ENCODE measurements around the gene TBX15.

TBX15 gene

GRCh38 chr1:118981436-118981835 lies 6.7 kb downstream of the TBX15 start:
- no peak for DNase-seq (ENCODE audit: extremely low read depth, low read depth)
- no peak overlapping the region for H3K4me3 ChIP-seq (replicated peaks; ENCODE audit: low read depth, low read length)
- TF ChIP-seq, protein P1, sequence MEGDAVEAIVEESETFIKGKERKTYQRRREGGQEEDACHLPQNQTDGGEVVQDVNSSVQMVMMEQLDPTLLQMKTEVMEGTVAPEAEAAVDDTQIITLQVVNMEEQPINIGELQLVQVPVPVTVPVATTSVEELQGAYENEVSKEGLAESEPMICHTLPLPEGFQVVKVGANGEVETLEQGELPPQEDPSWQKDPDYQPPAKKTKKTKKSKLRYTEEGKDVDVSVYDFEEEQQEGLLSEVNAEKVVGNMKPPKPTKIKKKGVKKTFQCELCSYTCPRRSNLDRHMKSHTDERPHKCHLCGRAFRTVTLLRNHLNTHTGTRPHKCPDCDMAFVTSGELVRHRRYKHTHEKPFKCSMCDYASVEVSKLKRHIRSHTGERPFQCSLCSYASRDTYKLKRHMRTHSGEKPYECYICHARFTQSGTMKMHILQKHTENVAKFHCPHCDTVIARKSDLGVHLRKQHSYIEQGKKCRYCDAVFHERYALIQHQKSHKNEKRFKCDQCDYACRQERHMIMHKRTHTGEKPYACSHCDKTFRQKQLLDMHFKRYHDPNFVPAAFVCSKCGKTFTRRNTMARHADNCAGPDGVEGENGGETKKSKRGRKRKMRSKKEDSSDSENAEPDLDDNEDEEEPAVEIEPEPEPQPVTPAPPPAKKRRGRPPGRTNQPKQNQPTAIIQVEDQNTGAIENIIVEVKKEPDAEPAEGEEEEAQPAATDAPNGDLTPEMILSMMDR (IDR thresholded peaks at IDR 0.05; ENCODE audit: low read depth, low read length, missing control alignments), result no peak

DNA sequence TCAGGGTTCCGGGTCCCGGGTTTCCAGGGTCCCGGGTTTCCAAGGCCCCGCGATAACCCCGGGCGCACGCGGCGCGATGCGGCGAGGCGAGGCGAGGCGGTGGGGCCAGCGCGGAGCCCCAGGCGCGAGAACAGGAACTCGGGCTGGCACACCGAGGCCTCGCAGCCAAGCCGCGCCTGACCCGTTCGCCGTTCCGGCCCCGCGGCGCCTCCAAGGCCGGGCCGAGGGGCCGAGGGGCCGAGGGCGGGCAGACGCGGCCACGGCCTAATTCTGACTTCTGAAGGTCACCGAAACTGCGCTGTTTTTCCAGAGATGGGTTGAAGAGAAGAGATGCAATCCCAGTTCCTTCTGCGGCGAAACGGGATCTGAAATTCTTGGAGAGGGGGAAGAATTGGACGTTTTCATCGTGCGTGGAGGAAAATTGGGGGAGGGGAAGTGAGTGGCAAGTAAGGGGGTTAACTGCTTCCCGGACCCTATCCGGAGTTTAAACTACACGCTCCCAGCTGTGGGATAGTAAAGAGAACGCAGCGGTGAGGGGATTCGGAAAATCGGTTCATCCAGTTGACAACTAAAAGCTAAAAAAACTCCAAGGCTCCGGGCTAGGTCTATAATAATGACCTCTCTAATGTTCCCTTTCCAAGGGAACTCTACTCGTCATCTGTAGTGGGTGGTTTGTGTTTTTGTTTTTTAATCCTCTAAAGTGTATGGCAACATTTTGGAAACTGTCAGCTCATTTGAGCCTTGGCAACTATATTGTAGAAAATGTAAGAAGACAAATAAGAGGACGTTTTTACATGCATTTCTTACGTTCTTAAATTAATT lies 8.2 kb downstream of the TBX15 start:
- DNase-seq (ENCODE audit: extremely low read depth, low read depth), result no peak
- no peak overlapping the region for H3K4me3 ChIP-seq (replicated peaks; ENCODE audit: low read depth, low read length)
- TF ChIP-seq, protein P1 (IDR thresholded peaks at IDR 0.05; ENCODE audit: low read depth, low read length, missing control alignments), result no peak

DNA sequence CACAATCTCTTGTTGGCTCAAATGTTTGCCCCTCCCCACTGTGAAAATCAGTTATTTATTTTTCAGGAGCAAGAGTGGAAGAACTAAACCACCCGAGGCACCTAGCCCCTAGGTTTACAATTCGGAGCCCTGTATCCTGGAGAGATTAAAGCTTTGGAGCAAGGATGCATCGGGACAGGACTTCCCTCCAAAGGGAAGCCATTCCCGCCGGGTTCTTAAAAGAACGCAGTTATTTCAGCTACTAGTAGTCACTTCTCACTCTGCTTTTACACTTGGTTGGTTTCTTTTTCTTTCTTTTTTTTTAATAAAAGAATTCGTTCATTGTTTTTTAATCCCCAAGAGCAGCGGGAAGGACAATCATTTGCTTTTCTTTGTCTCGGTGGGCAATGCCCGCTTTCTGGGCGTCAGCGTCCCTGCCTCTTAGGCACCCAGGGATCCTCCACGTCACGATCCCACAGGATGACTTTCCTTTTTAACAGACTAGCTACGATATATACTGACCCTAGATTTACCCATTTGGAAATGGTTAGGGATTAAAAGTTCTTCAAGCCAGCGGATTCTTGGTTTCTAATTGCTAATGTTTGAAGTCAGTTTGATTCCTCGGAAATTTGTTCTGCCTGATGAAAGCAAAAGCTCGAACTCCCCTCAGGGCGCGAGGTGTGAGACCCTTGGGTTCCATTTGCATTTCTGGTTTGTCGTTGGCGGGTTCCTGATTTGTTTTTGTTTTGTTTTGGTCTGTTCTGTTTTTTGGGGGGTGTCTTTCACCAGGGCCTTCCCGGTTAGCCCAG lies 9.0 kb downstream of the TBX15 start:
- no peak overlapping the region for H3K4me3 ChIP-seq (replicated peaks; ENCODE audit: low read depth, low read length)
- DNase-seq (ENCODE audit: extremely low read depth, low read depth), result no peak
- TF ChIP-seq, protein P1 (IDR thresholded peaks at IDR 0.05; ENCODE audit: low read depth, low read length, missing control alignments), result no peak

GRCh38 chr1:118977600-118977999 lies 10.5 kb downstream of the TBX15 start:
- DNase-seq (ENCODE audit: extremely low read depth, low read depth), result no peak
- TF ChIP-seq, protein P1 (IDR thresholded peaks at IDR 0.05; ENCODE audit: low read depth, low read length, missing control alignments), result no peak
- no peak overlapping the region for H3K4me3 ChIP-seq (replicated peaks; ENCODE audit: low read depth, low read length)

- no peak for DNase-seq (ENCODE audit: extremely low read depth, low read depth)
- no peak overlapping the region for H3K4me3 ChIP-seq (replicated peaks; ENCODE audit: low read depth, low read length)
- TF ChIP-seq, protein P1 (IDR thresholded peaks at IDR 0.05; ENCODE audit: low read depth, low read length, missing control alignments), result no peak
Measured at GRCh38 chr1:118974661-118975060, 13.5 kb downstream of the TBX15 start.

GRCh38 chr1:118973531-118974137 lies 14.5 kb downstream of the TBX15 start:
- TF ChIP-seq, protein P1 (IDR thresholded peaks at IDR 0.05; ENCODE audit: low read depth, low read length, missing control alignments), result no peak
- no peak overlapping the region for H3K4me3 ChIP-seq (replicated peaks; ENCODE audit: low read depth, low read length)
- no peak for DNase-seq (ENCODE audit: extremely low read depth, low read depth)

Measured in HFF-Myc (cell line).